GM23338 (cell line): ENCODE measurements around the gene BDH1. TPM values are rescaled to one million over a fixed set of nuclear protein-coding genes. Genes with fewer than 3 reads are reported as not detected.
"Not testable (repeated sequence)": the region's sequence is repeated elsewhere in the genome, so short reads cannot be mapped to it uniquely, and the experiment has no call there.

Experiments used
- ATAC-seq: fragments of 200-7000 bp; cut with Tn5 transposase; 3 replicates; pipeline ENCODE4 v1.9.1; 2020
- DNase-seq: peaks from one replicate; pipeline ENCODE4 v3.0.0-alpha.2; 2015; ENCODE audit warnings: low spot score
- H2AFZ ChIP-seq: fragments of 200-600 bp; sonication (generic); 2 replicates; pipeline ENCODE4 v1.8.0; 2016; ENCODE audit warnings: antibody characterized with exemption, mild to moderate bottlenecking, moderate library complexity
- H3F3A ChIP-seq: fragments of 200-600 bp; sonication (generic); replicated peaks from 2 replicates; pipeline ENCODE4 v1.8.0; 2017; ENCODE audit warnings: antibody characterized with exemption, mixed run types, low read depth
- H3K27ac ChIP-seq: fragments of 200-600 bp; sonication (generic); 2 replicates; pipeline ENCODE4 v1.6.1; 2016; ENCODE audit warnings: low read depth
- H3K27me3 ChIP-seq: fragments of 200-600 bp; sonication (generic); 2 replicates; pipeline ENCODE4 v1.8.0; 2016; ENCODE audit warnings: mild to moderate bottlenecking, mixed run types, moderate library complexity; ENCODE audit not compliant: insufficient read depth
- H3K36me3 ChIP-seq: fragments of 200-600 bp; sonication (generic); 2 replicates; pipeline ENCODE4 v1.8.0; 2016; ENCODE audit warnings: mild to moderate bottlenecking; ENCODE audit not compliant: insufficient read depth
- H3K4me1 ChIP-seq: fragments of 200-600 bp; sonication (generic); 2 replicates; pipeline ENCODE4 v1.8.0; 2016; ENCODE audit warnings: mild to moderate bottlenecking, moderate library complexity; ENCODE audit not compliant: insufficient read depth
- H3K4me2 ChIP-seq: fragments of 200-600 bp; sonication (generic); 2 replicates; pipeline ENCODE4 v1.7.1; 2017; ENCODE audit warnings: mixed run types
- H3K4me3 ChIP-seq: fragments of 200-600 bp; sonication (generic); 2 replicates; pipeline ENCODE4 v1.6.1; 2016; ENCODE audit warnings: mixed run types
- H3K79me2 ChIP-seq: fragments of 200-600 bp; sonication (generic); replicated peaks from 2 replicates; pipeline ENCODE4 v1.8.0; 2017; ENCODE audit warnings: mild to moderate bottlenecking; ENCODE audit not compliant: insufficient read depth
- H3K9me2 ChIP-seq: fragments of 200-600 bp; sonication (generic); 2 replicates; pipeline ENCODE4 v1.8.0; 2017; ENCODE audit not compliant: insufficient read depth
- H4K20me1 ChIP-seq: fragments of 200-600 bp; sonication (generic); replicated peaks from 2 replicates; pipeline ENCODE4 v1.8.0; 2017; ENCODE audit warnings: mild to moderate bottlenecking; ENCODE audit not compliant: insufficient read depth
- H3K27ac Mint-ChIP-seq: 2 replicates; pipeline ENCODE4 v1.8.0; 2020; ENCODE audit warnings: inconsistent platforms, mild to moderate bottlenecking, moderate library complexity, mixed read lengths
- H3K27me3 Mint-ChIP-seq: 3 replicates; pipeline ENCODE4 v1.8.0; 2022; ENCODE audit warnings: low read depth, mild to moderate bottlenecking, moderate library complexity, mixed read lengths, inconsistent platforms; ENCODE audit not compliant: insufficient read depth, poor library complexity
- H3K36me3 Mint-ChIP-seq: 3 replicates; pipeline ENCODE4 v1.8.0; 2021; ENCODE audit warnings: low read depth, mild to moderate bottlenecking, inconsistent platforms, moderate library complexity, mixed read lengths
- H3K4me1 Mint-ChIP-seq: 3 replicates; pipeline ENCODE4 v1.8.0; 2020; ENCODE audit warnings: mild to moderate bottlenecking, inconsistent platforms, mixed read lengths
- H3K4me3 Mint-ChIP-seq: 3 replicates; pipeline ENCODE4 v1.8.0; 2021; ENCODE audit warnings: moderate library complexity, mild to moderate bottlenecking, inconsistent platforms, mixed read lengths
- H3K9me3 Mint-ChIP-seq: 3 replicates; pipeline ENCODE4 v1.8.0; 2020; ENCODE audit warnings: moderate library complexity, mild to moderate bottlenecking, inconsistent platforms, mixed read lengths
- EZH2 ChIP-seq: fragments of 200-600 bp; sonication (generic); IDR thresholded peaks from one replicate; pipeline ENCODE4 v1.8.0; 2017; ENCODE audit warnings: antibody characterized with exemption, mild to moderate bottlenecking, low read depth; ENCODE audit not compliant: unreplicated experiment
- EZH2phosphoT487 ChIP-seq: fragments of 200-600 bp; sonication (generic); IDR thresholded peaks from one replicate; pipeline ENCODE4 v1.8.1; 2018; ENCODE audit warnings: antibody characterized with exemption; ENCODE audit not compliant: unreplicated experiment
- NANOG ChIP-seq: IDR thresholded peaks from 2 replicates; pipeline ENCODE4 v1.6.1; 2016; ENCODE audit warnings: antibody characterized with exemption, borderline replicate concordance
- ZNF114 ChIP-seq: fragments of 250-450 bp; sonication (Bioruptor Pico); IDR thresholded peaks from 2 replicates; pipeline ENCODE4 v1.5.0; 2020; ENCODE audit warnings: mild to moderate bottlenecking, moderate library complexity
- ZNF331 ChIP-seq: fragments of 250-450 bp; sonication (Bioruptor Pico); IDR thresholded peaks from 2 replicates; pipeline ENCODE4 v1.5.0; 2020; ENCODE audit warnings: low read depth, mild to moderate bottlenecking, moderate library complexity
- polyA plus RNA-seq: library from polyadenylated mRNA; unstranded; fragments of >200 nt; fragmentation: Nextera tagmentation; extraction: Ambion mirVana; gene quantifications from 2 replicates; pipeline ENCODE4 v1.2.1, GENCODE V29; 2016
- total RNA-seq: library from RNA; depleted of rRNA; stranded (reverse); fragments of >200 nt; shearing (Covaris generic); gene quantifications from 2 replicates; pipeline ENCODE4 v1.2.3, GENCODE V29; 2014
- TF ChIP-seq, protein P1 (sequence below), 2 experiments: fragments of 200-600 bp in 1 of 2; sonication (generic) in 1 of 2; conservative IDR thresholded peaks; 2 replicates each; pipeline versions ENCODE4 v1.5.1 to v1.6.1; 2016 to 2017; ENCODE audit warnings: antibody characterized with exemption in 2 of 2, low read depth in 2 of 2, mild to moderate bottlenecking in 2 of 2, moderate library complexity in 1 of 2
- TF ChIP-seq, protein P2 (sequence below): IDR thresholded peaks from one replicate; pipeline ENCODE4 v1.6.1; 2018; ENCODE audit warnings: antibody characterized with exemption; ENCODE audit not compliant: unreplicated experiment
- TF ChIP-seq, protein P3 (sequence below): IDR thresholded peaks from 2 replicates; pipeline ENCODE4 v1.6.1; 2016; ENCODE audit warnings: antibody characterized with exemption

The BDH1 gene
- total and polyA plus RNA-seq, 2 experiments from 2014 or later: 18.1 to 19.3 TPM

DNA sequence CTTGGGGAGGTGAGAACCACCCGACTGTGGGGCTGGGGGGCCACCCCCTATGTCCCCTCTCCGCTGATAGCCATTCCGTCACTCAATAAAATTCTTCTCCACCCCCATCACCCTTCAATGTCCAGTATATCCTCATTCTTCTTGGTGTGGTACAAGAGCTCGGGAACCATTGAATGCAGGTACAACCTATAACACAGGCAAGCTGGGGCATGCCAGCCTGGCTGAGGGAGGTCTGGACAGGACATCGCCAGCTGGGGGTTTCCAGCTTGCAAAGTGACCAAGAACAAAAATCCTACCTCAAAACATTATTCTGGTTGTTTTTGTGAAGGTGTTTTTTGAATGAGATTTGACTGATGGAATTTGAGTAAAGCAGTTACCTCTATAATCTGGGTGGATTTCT, 19.6 kb upstream of the BDH1 start (continued):
- TF ChIP-seq, protein P1, sequence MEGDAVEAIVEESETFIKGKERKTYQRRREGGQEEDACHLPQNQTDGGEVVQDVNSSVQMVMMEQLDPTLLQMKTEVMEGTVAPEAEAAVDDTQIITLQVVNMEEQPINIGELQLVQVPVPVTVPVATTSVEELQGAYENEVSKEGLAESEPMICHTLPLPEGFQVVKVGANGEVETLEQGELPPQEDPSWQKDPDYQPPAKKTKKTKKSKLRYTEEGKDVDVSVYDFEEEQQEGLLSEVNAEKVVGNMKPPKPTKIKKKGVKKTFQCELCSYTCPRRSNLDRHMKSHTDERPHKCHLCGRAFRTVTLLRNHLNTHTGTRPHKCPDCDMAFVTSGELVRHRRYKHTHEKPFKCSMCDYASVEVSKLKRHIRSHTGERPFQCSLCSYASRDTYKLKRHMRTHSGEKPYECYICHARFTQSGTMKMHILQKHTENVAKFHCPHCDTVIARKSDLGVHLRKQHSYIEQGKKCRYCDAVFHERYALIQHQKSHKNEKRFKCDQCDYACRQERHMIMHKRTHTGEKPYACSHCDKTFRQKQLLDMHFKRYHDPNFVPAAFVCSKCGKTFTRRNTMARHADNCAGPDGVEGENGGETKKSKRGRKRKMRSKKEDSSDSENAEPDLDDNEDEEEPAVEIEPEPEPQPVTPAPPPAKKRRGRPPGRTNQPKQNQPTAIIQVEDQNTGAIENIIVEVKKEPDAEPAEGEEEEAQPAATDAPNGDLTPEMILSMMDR (conservative IDR thresholded peaks at IDR 0.05; ENCODE audit: low read depth in 2 of 2): no peak
- TF ChIP-seq EZH2phosphoT487 (no peak), EZH2 (no peak), ZNF114 (CRISPR knock-in tag) (no peak), ZNF331 (no peak), NANOG (no peak)
- TF ChIP-seq, protein P2, sequence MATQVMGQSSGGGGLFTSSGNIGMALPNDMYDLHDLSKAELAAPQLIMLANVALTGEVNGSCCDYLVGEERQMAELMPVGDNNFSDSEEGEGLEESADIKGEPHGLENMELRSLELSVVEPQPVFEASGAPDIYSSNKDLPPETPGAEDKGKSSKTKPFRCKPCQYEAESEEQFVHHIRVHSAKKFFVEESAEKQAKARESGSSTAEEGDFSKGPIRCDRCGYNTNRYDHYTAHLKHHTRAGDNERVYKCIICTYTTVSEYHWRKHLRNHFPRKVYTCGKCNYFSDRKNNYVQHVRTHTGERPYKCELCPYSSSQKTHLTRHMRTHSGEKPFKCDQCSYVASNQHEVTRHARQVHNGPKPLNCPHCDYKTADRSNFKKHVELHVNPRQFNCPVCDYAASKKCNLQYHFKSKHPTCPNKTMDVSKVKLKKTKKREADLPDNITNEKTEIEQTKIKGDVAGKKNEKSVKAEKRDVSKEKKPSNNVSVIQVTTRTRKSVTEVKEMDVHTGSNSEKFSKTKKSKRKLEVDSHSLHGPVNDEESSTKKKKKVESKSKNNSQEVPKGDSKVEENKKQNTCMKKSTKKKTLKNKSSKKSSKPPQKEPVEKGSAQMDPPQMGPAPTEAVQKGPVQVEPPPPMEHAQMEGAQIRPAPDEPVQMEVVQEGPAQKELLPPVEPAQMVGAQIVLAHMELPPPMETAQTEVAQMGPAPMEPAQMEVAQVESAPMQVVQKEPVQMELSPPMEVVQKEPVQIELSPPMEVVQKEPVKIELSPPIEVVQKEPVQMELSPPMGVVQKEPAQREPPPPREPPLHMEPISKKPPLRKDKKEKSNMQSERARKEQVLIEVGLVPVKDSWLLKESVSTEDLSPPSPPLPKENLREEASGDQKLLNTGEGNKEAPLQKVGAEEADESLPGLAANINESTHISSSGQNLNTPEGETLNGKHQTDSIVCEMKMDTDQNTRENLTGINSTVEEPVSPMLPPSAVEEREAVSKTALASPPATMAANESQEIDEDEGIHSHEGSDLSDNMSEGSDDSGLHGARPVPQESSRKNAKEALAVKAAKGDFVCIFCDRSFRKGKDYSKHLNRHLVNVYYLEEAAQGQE: no peak
- TF ChIP-seq, protein P3, sequence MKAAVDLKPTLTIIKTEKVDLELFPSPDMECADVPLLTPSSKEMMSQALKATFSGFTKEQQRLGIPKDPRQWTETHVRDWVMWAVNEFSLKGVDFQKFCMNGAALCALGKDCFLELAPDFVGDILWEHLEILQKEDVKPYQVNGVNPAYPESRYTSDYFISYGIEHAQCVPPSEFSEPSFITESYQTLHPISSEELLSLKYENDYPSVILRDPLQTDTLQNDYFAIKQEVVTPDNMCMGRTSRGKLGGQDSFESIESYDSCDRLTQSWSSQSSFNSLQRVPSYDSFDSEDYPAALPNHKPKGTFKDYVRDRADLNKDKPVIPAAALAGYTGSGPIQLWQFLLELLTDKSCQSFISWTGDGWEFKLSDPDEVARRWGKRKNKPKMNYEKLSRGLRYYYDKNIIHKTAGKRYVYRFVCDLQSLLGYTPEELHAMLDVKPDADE: no peak

DNA sequence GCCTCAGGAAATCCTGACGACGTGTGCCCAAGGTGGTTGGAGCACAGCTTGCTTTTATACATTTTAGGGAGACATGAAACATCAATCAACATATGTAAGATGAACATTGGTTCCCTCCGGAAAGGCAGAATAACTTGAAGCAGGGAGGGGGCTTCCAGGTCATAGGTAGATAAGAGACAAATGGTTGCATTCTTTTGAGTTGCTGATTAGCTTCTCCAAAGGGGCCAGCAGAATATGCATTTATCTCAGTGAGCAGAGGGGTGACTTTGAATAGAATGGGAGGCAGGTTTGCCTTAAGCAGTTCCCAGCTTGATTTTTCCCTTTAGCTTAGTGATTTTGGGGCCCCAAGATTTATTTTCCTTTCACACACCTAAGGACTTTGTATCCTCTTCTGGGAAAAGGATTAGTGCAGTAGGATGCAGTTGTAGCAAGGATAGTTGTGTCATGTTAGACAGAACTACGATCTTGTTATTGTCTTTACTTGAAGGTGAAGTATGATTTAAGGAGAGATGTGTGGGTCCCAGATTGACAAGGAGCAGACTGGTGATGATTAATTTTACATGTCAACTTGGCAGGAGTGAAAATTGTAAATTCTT, 18.7 kb upstream of the BDH1 start:
- not testable (repeated sequence) for H3F3A ChIP-seq, H4K20me1 ChIP-seq, H3K36me3 ChIP-seq, H2AFZ ChIP-seq, H3K9me2 ChIP-seq, DNase-seq, H3K79me2 ChIP-seq, H3K27me3 ChIP-seq
- Mint-ChIP-seq H3K4me1 (peaks cover 60% of the 10 kb centered on the region), H3K4me3 (peak overlapping the region; percentile 43), H3K27ac (peak overlapping the region; percentile 71), H3K27me3 (peaks cover 25% of the 10 kb centered on the region), H3K36me3 (peaks cover 63% of the 10 kb centered on the region), H3K9me3 (peaks cover 65% of the 10 kb centered on the region)
- Histone ChIP-seq H3K4me3 (peak overlapping the region; percentile 24), H3K27ac (peak overlapping the region; percentile 91), H3K4me2 (peak overlapping the region; percentile 71), H3K4me1 (peaks cover 31% of the 10 kb centered on the region)
- ATAC-seq: peak; percentile 65
